ENCODE results near the gene EPB42.
"Not testable (repeated sequence)": the region's sequence is repeated elsewhere in the genome, so short reads cannot be mapped to it uniquely, and the experiment has no call there.

The EPB42 gene

GRCh38 chr15:43206054-43206453 is 14.8 kb downstream of the EPB42 start:
- FAIRE-seq, result no peak
- TF ChIP-seq CTCF (IDR thresholded peaks at IDR 0.05; ENCODE audit: insufficient read depth, missing control alignments), result no peak
- DNase-seq (ENCODE audit: insufficient read length, low spot score), result no peak

- DNase-seq (ENCODE audit: insufficient read length, low spot score), result no peak
- peak; percentile 47 for TF ChIP-seq CTCF (IDR thresholded peaks at IDR 0.05; ENCODE audit: insufficient read depth, missing control alignments)
- no peak for FAIRE-seq
These were observed 16.6 kb downstream of the EPB42 start for GRCh38 chr15:43204016-43204901.

- FAIRE-seq (no peak), DNase-seq (ENCODE audit: insufficient read length, low spot score) (no peak)
- TF ChIP-seq CTCF (IDR thresholded peaks at IDR 0.05; ENCODE audit: insufficient read depth, missing control alignments), result no peak
These were observed 20.8 kb downstream of the EPB42 start for GRCh38 chr15:43199945-43200488.

GRCh38 chr15:43198992-43199391 is 21.8 kb downstream of the EPB42 start:
- no peak for DNase-seq (ENCODE audit: insufficient read length, low spot score)
- no peak for FAIRE-seq
- no peak for TF ChIP-seq CTCF (IDR thresholded peaks at IDR 0.05; ENCODE audit: insufficient read depth, missing control alignments)

GRCh38 chr15:43198556-43198955 is 22.3 kb downstream of the EPB42 start:
- not testable (repeated sequence) for FAIRE-seq; DNase-seq (ENCODE audit: insufficient read length, low spot score)

GRCh38 chr15:43197773-43198172 is 23.0 kb downstream of the EPB42 start:
- FAIRE-seq; DNase-seq (ENCODE audit: insufficient read length, low spot score): not testable (repeated sequence)

GRCh38 chr15:43196760-43197548 is 23.9 kb downstream of the EPB42 start:
- FAIRE-seq, result no peak
- DNase-seq (ENCODE audit: insufficient read length, low spot score), result no peak
- TF ChIP-seq CTCF (IDR thresholded peaks at IDR 0.05; ENCODE audit: insufficient read depth, missing control alignments), result no peak

- FAIRE-seq, result no peak
- no peak for DNase-seq (ENCODE audit: insufficient read length, low spot score)
- no peak for TF ChIP-seq CTCF (IDR thresholded peaks at IDR 0.05; ENCODE audit: insufficient read depth, missing control alignments)
These were observed 26.0 kb downstream of the EPB42 start for GRCh38 chr15:43194795-43195194.
